Measurements from ENCODE around the gene RSRC1.

- TF ChIP-seq CTCF (IDR thresholded peaks at IDR 0.05 in 8 of 11, conservative IDR thresholded peaks at IDR 0.05 in 3 of 11) (no peak), POLR2AphosphoS5 (IDR thresholded peaks at IDR 0.05) (no peak)
Observed at GRCh38 chr3:158333736-158334135, 223.8 kb downstream of the RSRC1 start.

All from spleen (tissue), 7 donors.